Anterior cingulate cortex (tissue), 58 donors: ENCODE results near the gene ASTN2.
"Not testable (repeated sequence)": the region's sequence is repeated elsewhere in the genome, so short reads cannot be mapped to it uniquely, and the experiment has no call there.

Source experiments
- DNase-seq, 58 donors: peaks; one replicate each; lab custom pipeline; 2025; lab: John Stamatoyannopoulos, UW

ASTN2 gene

GRCh38 chr9:116700882-116701865 lies 713.7 kb downstream of the ASTN2 start:
- no peak for DNase-seq

DNA sequence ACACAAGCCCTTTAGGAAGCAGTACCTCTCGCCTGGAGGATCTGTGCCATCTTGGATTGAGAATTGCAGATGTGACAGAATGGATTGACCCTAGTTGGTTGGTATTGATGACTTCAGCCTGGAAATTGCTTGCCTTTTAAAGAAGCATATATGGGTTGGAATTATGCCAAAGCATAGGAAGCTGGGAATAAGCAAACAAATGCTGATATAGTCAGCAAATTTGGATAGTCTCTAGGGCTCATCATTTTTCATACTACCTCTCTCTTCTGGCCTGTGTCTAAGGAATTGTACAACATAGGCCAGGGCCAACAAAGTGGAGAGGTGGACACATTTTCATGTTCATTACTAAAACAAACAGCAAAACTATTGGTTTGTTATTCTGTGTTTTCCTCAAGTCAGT lies 714.6 kb downstream of the ASTN2 start:
- DNase-seq, result no peak

DNA sequence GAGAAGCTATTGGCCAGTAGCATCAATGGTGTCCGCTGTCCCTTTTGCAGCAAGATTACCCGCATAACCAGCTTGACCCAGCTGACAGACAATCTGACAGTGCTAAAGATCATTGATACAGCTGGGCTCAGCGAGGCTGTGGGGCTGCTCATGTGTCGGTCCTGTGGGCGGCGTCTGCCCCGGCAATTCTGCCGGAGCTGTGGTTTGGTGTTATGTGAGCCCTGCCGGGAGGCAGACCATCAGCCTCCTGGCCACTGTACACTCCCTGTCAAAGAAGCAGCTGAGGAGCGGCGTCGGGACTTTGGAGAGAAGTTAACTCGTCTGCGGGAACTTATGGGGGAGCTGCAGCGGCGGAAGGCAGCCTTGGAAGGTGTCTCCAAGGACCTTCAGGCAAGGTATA lies 717.0 kb downstream of the ASTN2 start:
- DNase-seq, result peak in 3 of 58 donors; percentile 6 to 14 (median 9)

DNA sequence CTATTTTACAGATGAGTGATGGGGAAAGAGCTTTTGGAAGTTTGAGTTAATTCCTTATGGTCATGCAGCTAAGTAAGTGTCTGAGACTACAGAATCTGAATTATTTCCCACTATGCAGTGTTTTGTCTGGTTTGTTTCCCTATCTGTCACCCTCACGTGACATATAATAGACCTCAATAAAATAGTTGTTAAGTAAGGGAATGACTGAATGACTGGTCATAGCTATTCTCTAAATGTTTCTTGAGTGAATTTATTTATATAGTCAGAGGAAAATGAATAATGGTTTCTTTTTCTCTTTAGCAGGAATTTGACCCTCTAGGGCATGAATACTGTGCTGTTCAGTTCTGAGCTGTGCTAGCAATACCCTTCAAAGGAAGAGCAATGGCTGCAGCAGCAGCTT lies 717.5 kb downstream of the ASTN2 start:
- no peak for DNase-seq

DNA sequence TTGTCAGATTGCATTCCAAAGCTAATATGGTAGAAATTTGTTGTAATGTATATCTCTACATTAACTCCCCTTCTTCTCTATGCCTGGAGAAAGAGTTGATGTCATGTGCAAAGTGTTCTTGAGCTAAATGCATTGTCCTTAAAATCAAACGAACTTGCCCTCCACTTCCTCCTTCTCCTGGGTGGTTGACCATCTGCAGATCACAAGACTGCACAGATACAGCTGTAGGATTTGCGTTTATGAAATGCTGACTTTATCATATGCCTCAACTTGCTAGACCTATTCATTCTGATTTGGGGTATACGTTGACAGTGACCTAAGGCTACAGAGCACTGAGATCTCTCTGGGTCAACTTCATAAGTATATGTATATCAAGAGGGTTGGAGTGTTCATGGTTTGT lies 719.4 kb downstream of the ASTN2 start:
- no peak for DNase-seq

DNA sequence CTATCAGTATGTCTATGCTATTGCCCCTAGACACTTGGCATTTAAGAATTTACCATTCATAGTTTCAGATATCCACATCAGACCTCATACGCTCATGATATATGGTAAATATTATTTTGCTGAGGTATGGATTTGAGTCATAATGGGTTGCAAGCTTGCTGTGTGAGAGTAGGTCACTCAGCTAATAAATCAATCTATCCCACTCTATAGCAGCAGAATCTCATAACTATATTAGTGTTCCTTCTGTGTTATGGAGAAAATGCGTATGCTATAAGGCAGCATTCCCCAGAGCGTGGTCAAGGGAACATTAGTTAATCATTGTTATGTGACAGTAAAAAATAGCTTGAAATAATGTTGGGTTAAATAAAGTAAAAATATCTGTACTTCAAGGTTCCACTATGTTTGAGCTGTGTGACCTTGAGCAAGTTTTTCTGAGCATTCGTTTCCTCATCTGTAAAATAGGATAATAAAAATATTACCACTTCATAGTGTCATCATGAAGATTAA lies 720.0 kb downstream of the ASTN2 start:
- DNase-seq, result no peak

DNA sequence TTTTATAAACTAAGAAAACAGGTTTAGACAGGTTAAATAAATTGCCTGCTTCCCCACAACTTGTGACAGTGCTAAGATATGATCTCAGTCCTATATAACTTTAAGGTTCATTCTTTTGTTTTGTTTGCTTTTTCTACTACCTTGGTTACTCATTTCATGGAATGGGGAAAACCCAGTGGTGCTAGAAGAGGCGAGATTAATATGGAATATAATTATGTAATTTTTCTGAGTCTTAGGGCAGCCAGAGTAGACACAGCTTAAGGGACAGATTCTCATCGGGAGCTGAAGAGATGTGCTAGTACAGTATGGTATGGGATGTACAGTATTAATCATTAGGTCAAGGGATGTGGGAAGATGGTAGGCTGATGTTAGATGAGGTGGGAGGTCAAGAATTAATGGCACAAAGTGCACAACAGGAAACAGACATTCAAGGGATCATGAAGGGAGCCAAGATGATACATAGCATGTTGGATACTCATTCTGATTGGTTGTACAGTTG lies 721.6 kb downstream of the ASTN2 start:
- no peak for DNase-seq

DNA sequence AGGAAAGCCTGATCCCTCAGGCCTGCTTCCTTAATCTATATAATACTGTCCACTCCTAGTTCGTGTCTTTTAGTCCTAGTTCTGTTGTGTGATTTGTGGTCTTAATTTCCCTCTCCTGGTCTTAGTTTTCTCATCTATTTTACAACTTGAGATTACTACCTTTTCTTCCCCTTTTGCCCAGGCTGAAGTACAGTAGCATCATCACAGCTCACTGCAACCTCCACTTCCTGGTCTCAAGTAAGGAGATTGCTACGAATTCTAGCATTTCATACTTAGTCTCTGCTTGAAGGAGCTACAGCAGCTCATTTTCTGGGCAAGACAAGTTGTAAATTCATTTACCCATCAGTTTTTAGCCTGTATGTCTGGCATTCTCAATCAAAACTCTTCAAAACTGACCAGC lies 722.2 kb downstream of the ASTN2 start:
- no peak for DNase-seq

DNA sequence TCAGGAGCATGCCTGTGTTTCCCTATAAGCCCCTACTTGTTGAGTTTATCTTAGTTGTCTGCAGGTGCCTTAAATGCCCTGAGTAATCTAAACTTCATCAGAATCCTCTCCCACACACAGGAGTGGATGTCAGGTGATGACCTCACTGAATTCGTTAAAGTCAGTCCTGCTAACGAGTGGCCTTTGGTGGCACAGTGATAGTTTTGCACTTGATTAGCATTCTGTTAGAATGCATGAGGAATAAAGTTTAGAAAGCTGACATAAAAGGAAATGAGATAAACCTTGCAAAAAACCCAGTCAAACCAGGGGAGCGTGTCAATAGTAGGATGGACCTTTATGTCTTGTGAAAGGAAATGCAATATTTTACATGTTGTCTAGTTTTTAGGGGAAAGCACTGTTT lies 723.2 kb downstream of the ASTN2 start:
- no peak for DNase-seq

GRCh38 chr9:116690805-116691204 lies 724.1 kb downstream of the ASTN2 start:
- not testable (repeated sequence) for DNase-seq

DNA sequence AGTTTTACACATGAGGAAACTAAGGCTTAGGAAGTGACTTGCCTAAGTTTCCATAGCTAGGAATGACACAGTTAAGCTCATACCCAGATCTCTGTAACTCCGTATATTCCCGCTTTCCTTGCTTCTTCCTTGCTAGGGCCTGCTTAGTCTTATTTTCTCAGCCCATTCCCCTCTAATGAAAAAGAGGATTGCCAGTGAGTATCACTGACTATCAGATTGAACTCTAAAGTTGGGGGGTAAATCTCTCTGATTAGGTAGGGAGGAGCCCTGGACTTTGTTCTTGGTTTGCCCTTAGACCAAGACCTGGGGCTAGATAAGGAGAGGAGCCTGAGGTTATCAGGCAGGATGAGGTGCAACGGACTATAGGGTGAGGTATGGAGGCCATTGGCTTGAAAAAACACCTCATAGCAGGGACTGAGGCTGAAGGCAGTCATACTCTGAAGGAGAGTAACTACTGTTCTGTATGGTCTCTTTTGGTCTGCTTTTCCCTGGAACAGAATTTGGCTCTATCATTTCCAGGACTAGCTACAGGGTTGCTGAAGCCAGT lies 725.3 kb downstream of the ASTN2 start:
- no peak for DNase-seq

GRCh38 chr9:116688806-116689485 lies 725.9 kb downstream of the ASTN2 start:
- no peak for DNase-seq

- DNase-seq, result peak in 2 of 58 donors; percentile 34 to 39
Measured at GRCh38 chr9:116687754-116688135, 727.1 kb downstream of the ASTN2 start.

DNA sequence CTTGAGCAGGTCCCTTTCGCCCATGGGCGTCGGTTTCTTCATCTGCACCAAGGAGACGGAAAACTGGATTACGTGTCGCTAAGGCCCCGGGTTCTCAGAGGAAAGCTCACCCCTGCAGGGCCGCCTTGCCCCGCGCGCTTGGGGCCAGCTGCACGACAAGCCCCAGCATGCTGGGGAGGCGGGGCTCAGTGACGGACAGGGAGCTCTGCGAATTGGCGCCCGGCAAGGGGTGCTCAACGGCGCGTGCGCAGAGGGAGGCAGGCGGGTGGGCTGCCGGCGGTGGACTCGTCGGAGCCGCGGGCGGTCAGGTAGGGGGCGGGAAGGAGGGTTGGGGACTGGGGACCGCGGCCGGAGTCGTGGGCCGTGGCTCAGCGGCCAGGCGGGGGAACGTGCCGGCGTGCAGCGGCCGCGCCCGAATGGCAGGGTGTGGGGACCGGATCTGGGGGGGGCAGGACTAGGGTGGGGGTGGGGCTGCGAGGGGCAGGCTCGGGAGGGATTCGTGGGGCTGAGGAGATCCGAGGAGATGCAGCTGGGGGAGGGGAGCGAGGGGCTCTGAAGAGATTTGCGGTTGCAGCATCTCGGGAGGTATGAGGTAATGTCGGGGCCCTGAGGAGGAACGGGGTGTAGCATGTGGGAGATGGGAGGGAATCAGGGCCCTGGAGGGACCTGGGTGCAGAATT lies 727.6 kb downstream of the ASTN2 start, which contains the start of gene TRIM32:
Gene TRIM32, plus strand, starts transcription at position 232 of the 680 bp plus-strand sequence. CDS start 10,438 bp downstream, outside the sequence.
- DNase-seq, result peak; percentile 26 to 92 (median 83)

- DNase-seq, result no peak
Measured at GRCh38 chr9:116686693-116687073, 728.2 kb downstream of the ASTN2 start.

- no peak for DNase-seq
Measured at GRCh38 chr9:116686135-116686534, 728.7 kb downstream of the ASTN2 start.

DNA sequence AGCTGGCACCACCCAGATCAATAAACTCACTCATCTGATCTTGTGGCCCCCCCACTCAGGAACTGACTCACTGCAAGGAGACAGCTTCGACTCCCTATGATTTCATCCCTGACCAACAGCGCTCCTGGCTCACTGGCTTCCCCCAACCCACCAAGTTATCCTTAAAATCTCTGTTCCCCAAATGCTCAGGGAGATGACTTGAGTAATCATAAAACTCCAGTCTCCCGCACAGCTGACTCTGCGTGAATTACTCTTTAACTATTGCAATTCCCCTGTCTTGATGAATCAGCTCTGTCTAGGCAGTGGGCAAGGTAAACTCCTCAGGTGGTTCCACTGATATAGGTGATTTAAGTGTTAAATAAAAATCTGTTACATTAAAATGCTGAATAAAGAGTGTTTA lies 729.7 kb downstream of the ASTN2 start:
- DNase-seq, result no peak

GRCh38 chr9:116683535-116683934 lies 731.3 kb downstream of the ASTN2 start:
- no peak for DNase-seq

- DNase-seq, result no peak
Measured at GRCh38 chr9:116674210-116674980, 740.5 kb downstream of the ASTN2 start.
